H1 (cell line): Measurements from ENCODE around the gene ACSL4. TPM values are rescaled to one million over a fixed set of nuclear protein-coding genes. Genes with fewer than 3 reads are reported as not detected.

Experiments
- BRCA1 ChIP-seq: IDR thresholded peaks from 2 replicates; pipeline ENCODE4 v1.6.1; 2012; ENCODE audit warnings: low read depth, low read length, improper control_type of control experiment
- E2F6 ChIP-seq: IDR thresholded peaks from 2 replicates; pipeline ENCODE4 v1.6.1; 2012; ENCODE audit warnings: inconsistent platforms
- POLR2A ChIP-seq, 2 experiments: IDR thresholded peaks; 1 replicate in 1 of 2; 2 replicates in 1 of 2; pipeline ENCODE4 v1.6.1; 2011; ENCODE audit warnings: low read depth in 2 of 2, low read length in 2 of 2, mild to moderate bottlenecking in 2 of 2; ENCODE audit errors: control extremely low read depth in 1 of 2
- RAD21 ChIP-seq, 2 experiments: IDR thresholded peaks in 1 of 2; conservative IDR thresholded peaks in 1 of 2; 2 replicates each; pipeline ENCODE4 v1.6.1; 2011; ENCODE audit warnings: low read depth in 2 of 2, low read length in 2 of 2, improper control_type of control experiment in 1 of 2, inconsistent platforms in 1 of 2, mild to moderate bottlenecking in 1 of 2, moderate library complexity in 1 of 2
- SIRT6 ChIP-seq: IDR thresholded peaks from one replicate; pipeline ENCODE4 v1.7.1; 2012; ENCODE audit warnings: low read length, inconsistent platforms
- SIX5 ChIP-seq: IDR thresholded peaks from 2 replicates; pipeline ENCODE4 v1.6.1; 2011; ENCODE audit warnings: mild to moderate bottlenecking, low read depth, low read length
- TAF7 ChIP-seq: optimal IDR thresholded peaks from 2 replicates; pipeline ENCODE3; 2011; ENCODE audit warnings: low read depth, mild to moderate bottlenecking, inconsistent platforms, low read length, moderate library complexity, borderline replicate concordance
- ZNF274 ChIP-seq: IDR thresholded peaks from 2 replicates; pipeline ENCODE4 v1.7.0; 2012; ENCODE audit warnings: low read length, borderline replicate concordance; ENCODE audit errors: extremely low read depth
- polyA plus RNA-seq, 7 experiments: library from polyadenylated mRNA; depleted of rRNA in 3 of 7; stranded (reverse) in 5 of 7; unstranded in 2 of 7; fragments of >200 nt in 5 of 7; fragments of 200-250 nt in 2 of 7; gene quantifications; 1 replicate in 5 of 7; 2 replicates in 1 of 7; 4 replicates in 1 of 7; pipeline versions ENCODE4 v1.2.1 to v1.2.3, GENCODE V29; 2011 to 2013; ENCODE audit warnings: missing spikeins in 2 of 7, mixed read lengths in 2 of 7
- total RNA-seq: library from RNA; stranded (reverse); fragmentation: NEBNext Ultra II Directional; extraction: Animal tissue kit (Norgen Biotek cat#: 25700); gene quantifications from 2 replicates; pipeline ENCODE4 v1.2.1, GENCODE V29; 2021
- TF ChIP-seq, protein P1 (sequence below): IDR thresholded peaks from 2 replicates; pipeline ENCODE4 v1.6.1; 2012; ENCODE audit warnings: low read length, inconsistent platforms
- TF ChIP-seq, protein P2 (sequence below): IDR thresholded peaks from 2 replicates; pipeline ENCODE4 v1.6.1; 2011; ENCODE audit warnings: low read depth, mild to moderate bottlenecking, low read length; ENCODE audit not compliant: insufficient read depth

ACSL4 gene
- total and polyA plus RNA-seq, 2 of the 8 experiments (the other 6 are each of a cell fraction or from before 2014, with no cell fraction given), result 11.3 to 47.0 TPM

DNA sequence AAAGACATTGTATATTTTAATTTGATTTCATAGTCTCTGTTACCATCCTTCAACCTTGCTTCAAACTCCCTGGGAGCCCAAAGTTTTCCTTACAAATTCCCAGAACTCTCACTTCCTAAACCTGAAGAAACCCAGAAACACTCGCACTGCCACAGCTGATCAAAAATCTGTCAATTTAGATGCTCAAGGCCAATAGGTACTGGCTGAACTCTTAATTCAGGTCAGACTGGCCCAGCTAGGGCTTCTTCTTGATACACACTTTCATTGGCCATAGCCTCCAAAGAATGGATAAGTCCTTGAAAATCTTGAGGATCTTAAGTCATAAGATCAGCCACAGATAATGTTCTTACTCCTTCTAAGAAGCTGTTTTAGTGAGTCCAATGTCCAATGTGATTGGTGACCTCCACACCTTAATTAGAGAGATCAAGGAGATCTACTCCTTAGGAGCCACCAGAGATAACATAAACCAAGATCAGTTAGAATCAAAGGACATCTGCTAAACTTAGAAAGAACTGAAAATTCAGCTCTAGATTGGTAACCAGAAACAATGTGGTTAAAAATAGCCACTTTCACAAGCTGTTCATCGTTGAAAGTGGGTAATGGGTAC is 51.5 kb downstream of the ACSL4 start (continued):
- TF ChIP-seq ZNF274, result no peak
- no peak for TF ChIP-seq TAF7
- TF ChIP-seq E2F6, result no peak
- TF ChIP-seq, protein P1, sequence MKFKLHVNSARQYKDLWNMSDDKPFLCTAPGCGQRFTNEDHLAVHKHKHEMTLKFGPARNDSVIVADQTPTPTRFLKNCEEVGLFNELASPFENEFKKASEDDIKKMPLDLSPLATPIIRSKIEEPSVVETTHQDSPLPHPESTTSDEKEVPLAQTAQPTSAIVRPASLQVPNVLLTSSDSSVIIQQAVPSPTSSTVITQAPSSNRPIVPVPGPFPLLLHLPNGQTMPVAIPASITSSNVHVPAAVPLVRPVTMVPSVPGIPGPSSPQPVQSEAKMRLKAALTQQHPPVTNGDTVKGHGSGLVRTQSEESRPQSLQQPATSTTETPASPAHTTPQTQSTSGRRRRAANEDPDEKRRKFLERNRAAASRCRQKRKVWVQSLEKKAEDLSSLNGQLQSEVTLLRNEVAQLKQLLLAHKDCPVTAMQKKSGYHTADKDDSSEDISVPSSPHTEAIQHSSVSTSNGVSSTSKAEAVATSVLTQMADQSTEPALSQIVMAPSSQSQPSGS, result no peak
- TF ChIP-seq RAD21 (IDR thresholded peaks at IDR 0.05 in 1 of 2, conservative IDR thresholded peaks at IDR 0.05 in 1 of 2; ENCODE audit: low read depth in 2 of 2, low read length in 2 of 2), result no peak
- TF ChIP-seq BRCA1, result no peak
- TF ChIP-seq SIX5, result no peak
- TF ChIP-seq, protein P2, sequence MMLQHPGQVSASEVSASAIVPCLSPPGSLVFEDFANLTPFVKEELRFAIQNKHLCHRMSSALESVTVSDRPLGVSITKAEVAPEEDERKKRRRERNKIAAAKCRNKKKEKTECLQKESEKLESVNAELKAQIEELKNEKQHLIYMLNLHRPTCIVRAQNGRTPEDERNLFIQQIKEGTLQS, result no peak
- TF ChIP-seq POLR2A (IDR thresholded peaks at IDR 0.05; ENCODE audit: control extremely low read depth in 1 of 2, low read depth in 2 of 2, low read length in 2 of 2), result no peak
- no peak for TF ChIP-seq SIRT6
